ENCODE measurements around the gene PNMA6F.
A peak's percentile ranks its signal among the peaks of the same experiment; 100 is the strongest.
"Not testable (repeated sequence)": the region's sequence is repeated elsewhere in the genome, so short reads cannot be mapped to it uniquely, and the experiment has no call there.

PNMA6F gene

GRCh38 chrX:153334654-153335295 is 13.2 kb upstream of the PNMA6F start:
- no peak for DNase-seq

- peak; percentile 89 for DNase-seq
These were observed 12.5 kb upstream of the PNMA6F start, which contains the start of gene ZNF275 for GRCh38 chrX:153333821-153334653. Gene ZNF275, plus strand, starts transcription at chrX:153334153. Its CDS starts 2,527 bp downstream, at chrX:153336680.

GRCh38 chrX:153333266-153333665 is 11.7 kb upstream of the PNMA6F start:
- no peak for DNase-seq

- no peak for DNase-seq
These were observed 6.0 kb upstream of the PNMA6F start for GRCh38 chrX:153327561-153327960.

GRCh38 chrX:153320555-153321184 is 897 bp downstream of the PNMA6F start:
- DNase-seq: no peak

GRCh38 chrX:153320047-153320443 is 1.5 kb downstream of the PNMA6F start:
- DNase-seq: not testable (repeated sequence)

- DNase-seq: no peak
These were observed 2.1 kb downstream of the PNMA6F start for GRCh38 chrX:153319295-153320046.

GRCh38 chrX:153318811-153319210 is 2.8 kb downstream of the PNMA6F start:
- DNase-seq: no peak

- DNase-seq: no peak
These were observed 3.4 kb downstream of the PNMA6F start for GRCh38 chrX:153317996-153318722.

GRCh38 chrX:153317306-153317705 is 4.3 kb downstream of the PNMA6F start:
- no peak for DNase-seq

GRCh38 chrX:153312842-153313241 is 8.7 kb downstream of the PNMA6F start:
- DNase-seq: no peak

- DNase-seq: no peak
These were observed 9.5 kb downstream of the PNMA6F start for GRCh38 chrX:153312041-153312440.

GRCh38 chrX:153310901-153311300 is 10.7 kb downstream of the PNMA6F start:
- no peak for DNase-seq

- no peak for DNase-seq
These were observed 14.0 kb downstream of the PNMA6F start for GRCh38 chrX:153307276-153308178.

- no peak for DNase-seq
These were observed 14.9 kb downstream of the PNMA6F start for GRCh38 chrX:153306527-153307115.

- DNase-seq: no peak
These were observed 15.6 kb downstream of the PNMA6F start for GRCh38 chrX:153305972-153306371.

- DNase-seq: no peak
These were observed 16.4 kb downstream of the PNMA6F start for GRCh38 chrX:153304988-153305736.

GRCh38 chrX:153303276-153304262 is 18.0 kb downstream of the PNMA6F start:
- DNase-seq: no peak

- no peak for DNase-seq
These were observed 18.8 kb downstream of the PNMA6F start for GRCh38 chrX:153302796-153303195.

Measured in islet precursor cell (in vitro differentiated cells).